Measurements from ENCODE around the gene CAV1.
A peak's percentile ranks its signal among the peaks of the same experiment; 100 is the strongest.
"Not testable (repeated sequence)": the region's sequence is repeated elsewhere in the genome, so short reads cannot be mapped to it uniquely, and the experiment has no call there.

Gene CAV1

GRCh38 chr7:116579835-116580234 is 55.0 kb downstream of the CAV1 start:
- H3K4me3 ChIP-seq (ENCODE audit: low read depth, low read length): no peak overlapping the region
- TF ChIP-seq, protein P1, sequence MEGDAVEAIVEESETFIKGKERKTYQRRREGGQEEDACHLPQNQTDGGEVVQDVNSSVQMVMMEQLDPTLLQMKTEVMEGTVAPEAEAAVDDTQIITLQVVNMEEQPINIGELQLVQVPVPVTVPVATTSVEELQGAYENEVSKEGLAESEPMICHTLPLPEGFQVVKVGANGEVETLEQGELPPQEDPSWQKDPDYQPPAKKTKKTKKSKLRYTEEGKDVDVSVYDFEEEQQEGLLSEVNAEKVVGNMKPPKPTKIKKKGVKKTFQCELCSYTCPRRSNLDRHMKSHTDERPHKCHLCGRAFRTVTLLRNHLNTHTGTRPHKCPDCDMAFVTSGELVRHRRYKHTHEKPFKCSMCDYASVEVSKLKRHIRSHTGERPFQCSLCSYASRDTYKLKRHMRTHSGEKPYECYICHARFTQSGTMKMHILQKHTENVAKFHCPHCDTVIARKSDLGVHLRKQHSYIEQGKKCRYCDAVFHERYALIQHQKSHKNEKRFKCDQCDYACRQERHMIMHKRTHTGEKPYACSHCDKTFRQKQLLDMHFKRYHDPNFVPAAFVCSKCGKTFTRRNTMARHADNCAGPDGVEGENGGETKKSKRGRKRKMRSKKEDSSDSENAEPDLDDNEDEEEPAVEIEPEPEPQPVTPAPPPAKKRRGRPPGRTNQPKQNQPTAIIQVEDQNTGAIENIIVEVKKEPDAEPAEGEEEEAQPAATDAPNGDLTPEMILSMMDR (IDR thresholded peaks at IDR 0.05; ENCODE audit: low read depth, low read length): no peak

DNA sequence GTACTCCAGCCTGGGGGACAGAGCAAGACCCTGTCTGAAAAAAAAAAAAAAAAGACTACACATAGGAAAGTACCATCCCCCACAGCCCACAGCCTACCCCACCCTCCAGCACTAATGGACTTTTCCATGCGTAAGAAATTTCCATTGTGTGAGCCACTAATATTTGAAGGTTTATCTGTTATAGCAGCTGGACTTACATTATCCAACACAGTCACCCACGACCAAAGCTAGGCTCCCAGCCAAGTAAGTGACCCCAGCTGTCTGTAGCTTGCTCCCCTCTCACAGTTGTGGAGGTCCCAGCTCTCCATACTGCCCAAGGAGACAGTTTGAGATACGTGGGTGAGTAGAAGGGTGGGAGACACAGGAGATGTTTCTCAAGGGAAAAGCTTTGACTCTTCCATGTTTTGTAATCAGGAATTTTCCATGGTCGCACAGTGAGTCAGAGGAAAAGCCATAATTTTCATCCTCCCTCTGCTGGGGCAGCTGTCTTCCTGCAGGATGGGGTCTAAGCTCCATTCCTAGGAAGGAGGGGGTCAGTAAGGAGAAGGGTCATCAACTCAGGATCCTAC is 57.4 kb downstream of the CAV1 start:
- TF ChIP-seq, protein P1 (IDR thresholded peaks at IDR 0.05; ENCODE audit: low read depth, low read length): peak; percentile 46
- no peak overlapping the region for H3K4me3 ChIP-seq (ENCODE audit: low read depth, low read length)

- TF ChIP-seq, protein P1 (IDR thresholded peaks at IDR 0.05; ENCODE audit: low read depth, low read length): no peak
- H3K4me3 ChIP-seq (ENCODE audit: low read depth, low read length): no peak overlapping the region
These were observed 58.1 kb downstream of the CAV1 start for GRCh38 chr7:116582806-116583444.

- TF ChIP-seq, protein P1 (IDR thresholded peaks at IDR 0.05; ENCODE audit: low read depth, low read length): no peak
- no peak overlapping the region for H3K4me3 ChIP-seq (ENCODE audit: low read depth, low read length)
These were observed 58.8 kb downstream of the CAV1 start for GRCh38 chr7:116583653-116584052.

DNA sequence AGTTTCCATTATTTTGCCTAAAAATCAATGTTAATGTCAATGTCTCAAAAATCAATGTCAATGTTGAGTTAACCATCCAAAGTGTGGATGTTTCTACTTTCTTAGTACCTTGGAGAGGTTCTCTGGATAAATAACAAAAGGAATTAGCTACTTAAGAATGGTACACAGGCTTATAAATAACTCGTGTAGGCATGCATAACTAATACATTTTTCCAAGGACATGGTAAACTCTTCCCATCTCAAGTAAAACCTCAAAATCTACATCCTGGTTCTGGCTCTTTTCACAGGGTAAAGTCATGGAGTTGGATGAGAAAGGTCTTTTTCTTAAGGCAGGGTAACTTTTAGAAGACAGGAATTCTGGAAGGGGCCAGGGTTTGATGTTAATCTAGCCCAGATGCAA is 59.9 kb downstream of the CAV1 start:
- TF ChIP-seq, protein P1 (IDR thresholded peaks at IDR 0.05; ENCODE audit: low read depth, low read length): no peak
- H3K4me3 ChIP-seq (ENCODE audit: low read depth, low read length): no peak overlapping the region

GRCh38 chr7:116585392-116585791 is 60.6 kb downstream of the CAV1 start:
- TF ChIP-seq, protein P1 (IDR thresholded peaks at IDR 0.05; ENCODE audit: low read depth, low read length): no peak
- no peak overlapping the region for H3K4me3 ChIP-seq (ENCODE audit: low read depth, low read length)

DNA sequence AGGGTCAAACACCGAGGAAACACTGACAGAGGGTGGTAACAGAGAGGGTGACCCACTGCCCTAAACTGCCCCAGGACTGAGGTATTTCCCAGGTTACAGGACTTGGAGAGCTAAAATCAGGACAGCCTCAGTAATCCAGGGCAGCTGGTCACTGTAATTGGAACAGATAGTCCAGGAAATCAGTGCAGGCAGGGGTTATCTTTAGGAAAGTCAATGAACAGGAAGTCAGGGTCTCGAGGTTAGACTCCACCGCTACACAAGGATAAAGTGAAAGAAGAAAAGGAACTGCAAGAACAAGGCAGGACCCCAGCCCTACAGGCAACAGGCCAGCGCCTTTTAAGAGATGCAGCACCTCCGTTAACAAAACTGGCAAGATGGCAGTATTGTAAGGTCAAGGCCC is 61.1 kb downstream of the CAV1 start:
- TF ChIP-seq, protein P1 (IDR thresholded peaks at IDR 0.05; ENCODE audit: low read depth, low read length): no peak
- H3K4me3 ChIP-seq (ENCODE audit: low read depth, low read length): no peak overlapping the region

- H3K4me3 ChIP-seq (ENCODE audit: low read depth, low read length): not testable (repeated sequence)
These were observed 62.4 kb downstream of the CAV1 start for GRCh38 chr7:116587200-116587599.

Measured in WI38 (cell line).